K562 (cell line): ENCODE data around the gene SPHK1. TPM values are rescaled to one million over a fixed set of nuclear protein-coding genes. Genes with fewer than 3 reads are reported as not detected.
A peak's percentile ranks its signal among the peaks of the same experiment; 100 is the strongest.

Experiments used
- CHD4 ChIP-seq: fragments of 200-600 bp; sonication (generic); IDR thresholded peaks from 3 replicates; pipeline ENCODE4 v1.6.1; 2012; ENCODE audit warnings: low read depth, mild to moderate bottlenecking, mixed read lengths, low read length, inconsistent platforms; ENCODE audit not compliant: insufficient read depth, insufficient replicate concordance, poor library complexity, severe bottlenecking
- ELF1 ChIP-seq: fragments of 200-800 bp; sonication (Bioruptor generic); IDR thresholded peaks from 2 replicates; pipeline ENCODE4 v1.6.1; 2016; ENCODE audit warnings: missing genetic modification characterization, missing compliant biosample characterization
- HIVEP1 ChIP-seq: fragments of 250-450 bp; sonication (Bioruptor Pico); IDR thresholded peaks from 2 replicates; pipeline ENCODE4 v1.4.0; 2020; ENCODE audit warnings: mild to moderate bottlenecking
- HOMEZ ChIP-seq: fragments of 250-450 bp; sonication (Bioruptor Pico); IDR thresholded peaks from 2 replicates; pipeline ENCODE4 v1.4.0; 2020; ENCODE audit warnings: mild to moderate bottlenecking, moderate library complexity
- RBM15 ChIP-seq: fragments of 200-400 bp; formaldehyde crosslinking; IDR thresholded peaks from 2 replicates; pipeline ENCODE4 v1.6.1; 2018; ENCODE audit warnings: mild to moderate bottlenecking, low read length, moderate library complexity; ENCODE audit not compliant: insufficient read depth
- RCOR1 ChIP-seq, 2 experiments: IDR thresholded peaks; 2 replicates each; pipeline ENCODE4 v1.6.1; 2012; ENCODE audit warnings: low read depth in 2 of 2, low read length in 2 of 2, borderline replicate concordance in 1 of 2, improper control_type of control experiment in 1 of 2
- SOX6 ChIP-seq: fragments of 450-650 bp; IDR thresholded peaks from 2 replicates; pipeline ENCODE4 v1.6.1; 2014; ENCODE audit warnings: mild to moderate bottlenecking
- ZNF407 ChIP-seq: fragments of 450-650 bp; IDR thresholded peaks from 2 replicates; pipeline ENCODE4 v1.6.1; 2016; ENCODE audit warnings: low read depth
- ZNF561 ChIP-seq: fragments of 450-650 bp; formaldehyde crosslinking; conservative IDR thresholded peaks from 2 replicates; pipeline ENCODE4 v1.4.0; 2020; ENCODE audit warnings: mild to moderate bottlenecking, moderate library complexity
- ZNF740 ChIP-seq, 3 experiments: fragments of 200-800 bp in 1 of 3; sonication (Bioruptor generic) in 1 of 3; sonication (generic) in 1 of 3; formaldehyde crosslinking in 1 of 3; IDR thresholded peaks; 2 replicates each; pipeline versions ENCODE4 v1.6.1 to v1.8.0; 2016 to 2022; ENCODE audit warnings: mild to moderate bottlenecking in 2 of 3, missing compliant biosample characterization in 2 of 3, missing genetic modification characterization in 2 of 3, missing genetic modification reagents in 1 of 3
- polyA plus RNA-seq, 8 experiments: library from polyadenylated mRNA; depleted of rRNA in 4 of 8; stranded (reverse) in 5 of 8; unstranded in 3 of 8; fragments of >200 nt; fragmentation: Nextera tagmentation in 2 of 8; fragmentation: Illumina TruSeq in 1 of 8; extraction: Ambion mirVana in 2 of 8; extraction: Trizol in 1 of 8; gene quantifications; 2 replicates each; pipeline versions ENCODE4 v1.2.1 to v1.2.3, GENCODE V29; 2011 to 2014; ENCODE audit warnings: inconsistent platforms in 1 of 8, missing spikeins in 1 of 8
- total RNA-seq, 7 experiments: library from RNA; depleted of rRNA in 6 of 7; stranded (reverse); fragments of >200 nt in 6 of 7; fragmentation: Illumina TruSeq in 2 of 7; extraction: Trizol in 2 of 7; gene quantifications; 2 replicates each; pipeline versions ENCODE4 v1.2.1 to v1.2.3, GENCODE V29; 2011 to 2021; ENCODE audit warnings: low replicate concordance in 1 of 7
- TF ChIP-seq, protein P1 (sequence below): sonication (generic); formaldehyde crosslinking; IDR thresholded peaks from 2 replicates; pipeline ENCODE4 v1.8.0; 2022; ENCODE audit warnings: mild to moderate bottlenecking, missing genetic modification reagents
- TF ChIP-seq, protein P2 (sequence below): fragments of 450-650 bp; formaldehyde crosslinking; IDR thresholded peaks from 2 replicates; pipeline ENCODE4 v1.4.0; 2022; ENCODE audit warnings: missing genetic modification characterization

The SPHK1 gene
- total and polyA plus RNA-seq, 9 of the 15 experiments (the other 6 are each of a cell fraction or from before 2014, with no cell fraction given): 0.21 to 60.3 (median 14.5) TPM

GRCh38 chr17:76353599-76354316 is 30.7 kb upstream of the SPHK1 start, which contains the start of gene PRPSAP1 (continued):
- no peak for TF ChIP-seq HOMEZ
- TF ChIP-seq, protein P1, sequence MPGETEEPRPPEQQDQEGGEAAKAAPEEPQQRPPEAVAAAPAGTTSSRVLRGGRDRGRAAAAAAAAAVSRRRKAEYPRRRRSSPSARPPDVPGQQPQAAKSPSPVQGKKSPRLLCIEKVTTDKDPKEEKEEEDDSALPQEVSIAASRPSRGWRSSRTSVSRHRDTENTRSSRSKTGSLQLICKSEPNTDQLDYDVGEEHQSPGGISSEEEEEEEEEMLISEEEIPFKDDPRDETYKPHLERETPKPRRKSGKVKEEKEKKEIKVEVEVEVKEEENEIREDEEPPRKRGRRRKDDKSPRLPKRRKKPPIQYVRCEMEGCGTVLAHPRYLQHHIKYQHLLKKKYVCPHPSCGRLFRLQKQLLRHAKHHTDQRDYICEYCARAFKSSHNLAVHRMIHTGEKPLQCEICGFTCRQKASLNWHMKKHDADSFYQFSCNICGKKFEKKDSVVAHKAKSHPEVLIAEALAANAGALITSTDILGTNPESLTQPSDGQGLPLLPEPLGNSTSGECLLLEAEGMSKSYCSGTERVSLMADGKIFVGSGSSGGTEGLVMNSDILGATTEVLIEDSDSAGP (CRISPR knock-in tag): no peak
- no peak for TF ChIP-seq ELF1
- TF ChIP-seq RCOR1 (IDR thresholded peaks at IDR 0.05; ENCODE audit: borderline replicate concordance in 1 of 2, low read depth in 2 of 2, low read length in 2 of 2): peak in 1 of 2 experiments; percentile 8; a peak in 1 of 4 replicates
- TF ChIP-seq ZNF407: no peak
- TF ChIP-seq, protein P2, sequence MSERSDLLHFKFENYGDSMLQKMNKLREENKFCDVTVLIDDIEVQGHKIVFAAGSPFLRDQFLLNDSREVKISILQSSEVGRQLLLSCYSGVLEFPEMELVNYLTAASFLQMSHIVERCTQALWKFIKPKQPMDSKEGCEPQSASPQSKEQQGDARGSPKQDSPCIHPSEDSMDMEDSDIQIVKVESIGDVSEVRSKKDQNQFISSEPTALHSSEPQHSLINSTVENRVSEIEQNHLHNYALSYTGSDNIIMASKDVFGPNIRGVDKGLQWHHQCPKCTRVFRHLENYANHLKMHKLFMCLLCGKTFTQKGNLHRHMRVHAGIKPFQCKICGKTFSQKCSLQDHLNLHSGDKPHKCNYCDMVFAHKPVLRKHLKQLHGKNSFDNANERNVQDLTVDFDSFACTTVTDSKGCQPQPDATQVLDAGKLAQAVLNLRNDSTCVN (CRISPR knock-in tag): no peak
- TF ChIP-seq RBM15: no peak
- no peak for TF ChIP-seq HIVEP1 (CRISPR knock-in tag)
- peak; percentile 67; the same call in 1 of the 2 replicates for TF ChIP-seq SOX6
- peak; percentile 56; the same call in 1 of the 2 replicates for TF ChIP-seq ZNF740 (CRISPR knock-in tag; IDR thresholded peaks at IDR 0.05)
- no peak for TF ChIP-seq ZNF740 (tag; IDR thresholded peaks at IDR 0.05)
- TF ChIP-seq CHD4: no peak
- no peak for TF ChIP-seq ZNF561 (CRISPR knock-in tag)
